NCI-H524 (cell line): ENCODE measurements around the gene CNTNAP4.

Experiments
- DNase-seq, 2 experiments: peaks; one replicate each; lab custom pipeline; 2025; lab: John Stamatoyannopoulos, UW

Gene CNTNAP4

DNA sequence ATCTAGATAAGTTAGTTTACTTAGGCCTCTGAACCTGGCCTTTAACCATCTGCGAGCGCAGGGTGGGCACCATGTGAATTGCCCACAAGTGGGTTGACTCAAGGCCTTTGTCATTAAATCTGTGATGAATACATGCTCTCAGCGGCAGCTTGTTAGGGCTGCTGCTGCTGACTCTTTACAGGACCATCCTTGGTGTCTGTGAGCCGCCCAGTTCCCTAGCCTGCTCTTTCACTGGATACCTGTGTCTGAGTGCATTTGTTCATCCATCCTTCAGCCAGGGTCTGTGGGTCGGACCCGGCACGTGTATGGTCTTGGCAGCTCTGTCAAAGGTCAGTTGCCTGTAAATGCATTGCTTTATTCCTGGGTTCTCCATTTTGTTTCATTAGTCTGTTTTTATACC is 321.3 kb downstream of the CNTNAP4 start:
- no peak for DNase-seq

DNA sequence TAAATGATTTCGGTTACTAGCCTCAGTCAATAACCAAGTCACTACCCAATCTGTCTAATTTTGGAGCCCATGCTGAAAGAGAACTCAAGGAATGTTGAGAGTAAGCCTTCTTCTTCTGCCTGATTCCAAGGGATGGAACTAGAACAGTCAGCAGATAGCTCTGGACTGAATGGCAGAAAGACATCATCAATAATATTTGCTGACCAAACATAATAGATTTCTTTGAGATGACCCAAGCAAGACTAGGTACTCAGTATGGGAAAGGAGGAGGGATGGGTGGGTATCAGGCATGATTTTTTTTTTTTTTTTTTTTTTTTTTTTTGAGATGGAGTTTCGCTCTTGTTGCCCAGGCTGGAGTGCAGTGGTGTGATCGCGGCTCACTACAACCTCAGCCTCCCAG is 330.1 kb downstream of the CNTNAP4 start:
- no peak for DNase-seq
